ENCODE results near the gene LRIT3. TPM values are rescaled to one million over a fixed set of nuclear protein-coding genes. Genes with fewer than 3 reads are reported as not detected.

Gene LRIT3
- total and polyA plus RNA-seq, 2 of the 13 experiments (the other 11 are each of a cell fraction or from before 2014, with no cell fraction given) = 0.03 TPM; not detected in 1

DNA sequence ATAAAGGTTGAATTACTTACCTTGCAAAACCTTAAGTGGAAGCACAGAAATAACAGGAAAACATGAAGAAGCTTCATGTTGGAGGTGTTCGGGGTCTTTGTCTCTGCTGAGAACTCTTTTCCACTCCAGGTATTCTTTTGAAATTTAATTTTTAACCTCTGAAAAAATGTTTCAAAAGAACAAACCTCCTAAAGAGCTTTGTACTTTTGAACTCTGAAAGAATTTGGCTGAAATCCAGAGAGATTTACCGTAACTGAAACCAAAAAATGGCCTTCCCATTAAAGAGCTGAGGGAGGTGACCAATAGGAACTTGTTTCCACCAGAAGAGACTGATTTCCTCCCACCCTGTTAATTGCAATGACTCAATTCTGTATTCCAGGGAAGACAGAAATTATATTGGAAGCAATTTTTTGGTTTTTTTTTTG, 46.0 kb upstream of the LRIT3 start, which contains the start of gene CFI (continued):
- TF ChIP-seq, protein P1, sequence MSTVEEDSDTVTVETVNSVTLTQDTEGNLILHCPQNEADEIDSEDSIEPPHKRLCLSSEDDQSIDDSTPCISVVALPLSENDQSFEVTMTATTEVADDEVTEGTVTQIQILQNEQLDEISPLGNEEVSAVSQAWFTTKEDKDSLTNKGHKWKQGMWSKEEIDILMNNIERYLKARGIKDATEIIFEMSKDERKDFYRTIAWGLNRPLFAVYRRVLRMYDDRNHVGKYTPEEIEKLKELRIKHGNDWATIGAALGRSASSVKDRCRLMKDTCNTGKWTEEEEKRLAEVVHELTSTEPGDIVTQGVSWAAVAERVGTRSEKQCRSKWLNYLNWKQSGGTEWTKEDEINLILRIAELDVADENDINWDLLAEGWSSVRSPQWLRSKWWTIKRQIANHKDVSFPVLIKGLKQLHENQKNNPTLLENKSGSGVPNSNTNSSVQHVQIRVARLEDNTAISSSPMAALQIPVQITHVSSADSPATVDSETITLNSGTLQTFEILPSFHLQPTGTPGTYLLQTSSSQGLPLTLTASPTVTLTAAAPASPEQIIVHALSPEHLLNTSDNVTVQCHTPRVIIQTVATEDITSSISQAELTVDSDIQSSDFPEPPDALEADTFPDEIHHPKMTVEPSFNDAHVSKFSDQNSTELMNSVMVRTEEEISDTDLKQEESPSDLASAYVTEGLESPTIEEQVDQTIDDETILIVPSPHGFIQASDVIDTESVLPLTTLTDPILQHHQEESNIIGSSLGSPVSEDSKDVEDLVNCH (CRISPR knock-in tag; IDR thresholded peaks at IDR 0.05) = no peak
- TF ChIP-seq, protein P2, sequence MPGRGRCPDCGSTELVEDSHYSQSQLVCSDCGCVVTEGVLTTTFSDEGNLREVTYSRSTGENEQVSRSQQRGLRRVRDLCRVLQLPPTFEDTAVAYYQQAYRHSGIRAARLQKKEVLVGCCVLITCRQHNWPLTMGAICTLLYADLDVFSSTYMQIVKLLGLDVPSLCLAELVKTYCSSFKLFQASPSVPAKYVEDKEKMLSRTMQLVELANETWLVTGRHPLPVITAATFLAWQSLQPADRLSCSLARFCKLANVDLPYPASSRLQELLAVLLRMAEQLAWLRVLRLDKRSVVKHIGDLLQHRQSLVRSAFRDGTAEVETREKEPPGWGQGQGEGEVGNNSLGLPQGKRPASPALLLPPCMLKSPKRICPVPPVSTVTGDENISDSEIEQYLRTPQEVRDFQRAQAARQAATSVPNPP (CRISPR knock-in tag; IDR thresholded peaks at IDR 0.05) = no peak
- no peak for TF ChIP-seq ZSCAN22 (CRISPR knock-in tag; IDR thresholded peaks at IDR 0.05)
- no peak for TF ChIP-seq ARHGAP35 (CRISPR knock-in tag; IDR thresholded peaks at IDR 0.05; ENCODE audit: borderline replicate concordance)
- no peak for TF ChIP-seq POLR2AphosphoS2 (IDR thresholded peaks at IDR 0.05; ENCODE audit: low read depth, low read length)
- TF ChIP-seq, protein P3, sequence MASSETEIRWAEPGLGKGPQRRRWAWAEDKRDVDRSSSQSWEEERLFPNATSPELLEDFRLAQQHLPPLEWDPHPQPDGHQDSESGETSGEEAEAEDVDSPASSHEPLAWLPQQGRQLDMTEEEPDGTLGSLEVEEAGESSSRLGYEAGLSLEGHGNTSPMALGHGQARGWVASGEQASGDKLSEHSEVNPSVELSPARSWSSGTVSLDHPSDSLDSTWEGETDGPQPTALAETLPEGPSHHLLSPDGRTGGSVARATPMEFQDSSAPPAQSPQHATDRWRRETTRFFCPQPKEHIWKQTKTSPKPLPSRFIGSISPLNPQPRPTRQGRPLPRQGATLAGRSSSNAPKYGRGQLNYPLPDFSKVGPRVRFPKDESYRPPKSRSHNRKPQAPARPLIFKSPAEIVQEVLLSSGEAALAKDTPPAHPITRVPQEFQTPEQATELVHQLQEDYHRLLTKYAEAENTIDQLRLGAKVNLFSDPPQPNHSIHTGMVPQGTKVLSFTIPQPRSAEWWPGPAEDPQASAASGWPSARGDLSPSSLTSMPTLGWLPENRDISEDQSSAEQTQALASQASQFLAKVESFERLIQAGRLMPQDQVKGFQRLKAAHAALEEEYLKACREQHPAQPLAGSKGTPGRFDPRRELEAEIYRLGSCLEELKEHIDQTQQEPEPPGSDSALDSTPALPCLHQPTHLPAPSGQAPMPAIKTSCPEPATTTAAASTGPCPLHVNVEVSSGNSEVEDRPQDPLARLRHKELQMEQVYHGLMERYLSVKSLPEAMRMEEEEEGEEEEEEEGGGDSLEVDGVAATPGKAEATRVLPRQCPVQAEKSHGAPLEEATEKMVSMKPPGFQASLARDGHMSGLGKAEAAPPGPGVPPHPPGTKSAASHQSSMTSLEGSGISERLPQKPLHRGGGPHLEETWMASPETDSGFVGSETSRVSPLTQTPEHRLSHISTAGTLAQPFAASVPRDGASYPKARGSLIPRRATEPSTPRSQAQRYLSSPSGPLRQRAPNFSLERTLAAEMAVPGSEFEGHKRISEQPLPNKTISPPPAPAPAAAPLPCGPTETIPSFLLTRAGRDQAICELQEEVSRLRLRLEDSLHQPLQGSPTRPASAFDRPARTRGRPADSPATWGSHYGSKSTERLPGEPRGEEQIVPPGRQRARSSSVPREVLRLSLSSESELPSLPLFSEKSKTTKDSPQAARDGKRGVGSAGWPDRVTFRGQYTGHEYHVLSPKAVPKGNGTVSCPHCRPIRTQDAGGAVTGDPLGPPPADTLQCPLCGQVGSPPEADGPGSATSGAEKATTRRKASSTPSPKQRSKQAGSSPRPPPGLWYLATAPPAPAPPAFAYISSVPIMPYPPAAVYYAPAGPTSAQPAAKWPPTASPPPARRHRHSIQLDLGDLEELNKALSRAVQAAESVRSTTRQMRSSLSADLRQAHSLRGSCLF (CRISPR knock-in tag; IDR thresholded peaks at IDR 0.05; ENCODE audit: borderline replicate concordance) = no peak
- TF ChIP-seq HNRNPH1 (optimal IDR thresholded peaks at IDR 0.05; ENCODE audit: low read depth, low read length) = no peak
- TF ChIP-seq, protein P4, sequence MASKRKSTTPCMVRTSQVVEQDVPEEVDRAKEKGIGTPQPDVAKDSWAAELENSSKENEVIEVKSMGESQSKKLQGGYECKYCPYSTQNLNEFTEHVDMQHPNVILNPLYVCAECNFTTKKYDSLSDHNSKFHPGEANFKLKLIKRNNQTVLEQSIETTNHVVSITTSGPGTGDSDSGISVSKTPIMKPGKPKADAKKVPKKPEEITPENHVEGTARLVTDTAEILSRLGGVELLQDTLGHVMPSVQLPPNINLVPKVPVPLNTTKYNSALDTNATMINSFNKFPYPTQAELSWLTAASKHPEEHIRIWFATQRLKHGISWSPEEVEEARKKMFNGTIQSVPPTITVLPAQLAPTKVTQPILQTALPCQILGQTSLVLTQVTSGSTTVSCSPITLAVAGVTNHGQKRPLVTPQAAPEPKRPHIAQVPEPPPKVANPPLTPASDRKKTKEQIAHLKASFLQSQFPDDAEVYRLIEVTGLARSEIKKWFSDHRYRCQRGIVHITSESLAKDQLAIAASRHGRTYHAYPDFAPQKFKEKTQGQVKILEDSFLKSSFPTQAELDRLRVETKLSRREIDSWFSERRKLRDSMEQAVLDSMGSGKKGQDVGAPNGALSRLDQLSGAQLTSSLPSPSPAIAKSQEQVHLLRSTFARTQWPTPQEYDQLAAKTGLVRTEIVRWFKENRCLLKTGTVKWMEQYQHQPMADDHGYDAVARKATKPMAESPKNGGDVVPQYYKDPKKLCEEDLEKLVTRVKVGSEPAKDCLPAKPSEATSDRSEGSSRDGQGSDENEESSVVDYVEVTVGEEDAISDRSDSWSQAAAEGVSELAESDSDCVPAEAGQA (IDR thresholded peaks at IDR 0.05; ENCODE audit: low read depth) = no peak
- TF ChIP-seq, protein P4 (CRISPR knock-in tag; IDR thresholded peaks at IDR 0.05; ENCODE audit: borderline replicate concordance) = no peak
- no peak for TF ChIP-seq ZNF687 (CRISPR knock-in tag; IDR thresholded peaks at IDR 0.05)

Data from HepG2 (cell line).